Loucy (cell line): ENCODE data around the gene CRYZL1.
"Not testable (repeated sequence)": the region's sequence is repeated elsewhere in the genome, so short reads cannot be mapped to it uniquely, and the experiment has no call there.

Experiments used
- EZH2phosphoT487 ChIP-seq: fragments of 200-600 bp; IDR thresholded peaks from 2 replicates; pipeline ENCODE4 v1.6.1; 2018; ENCODE audit warnings: antibody characterized with exemption, mild to moderate bottlenecking, moderate library complexity, borderline replicate concordance
- TF ChIP-seq, protein P1 (sequence below): fragments of 200-600 bp; sonication (generic); conservative IDR thresholded peaks from 2 replicates; pipeline ENCODE4 v1.5.1; 2014; ENCODE audit warnings: mild to moderate bottlenecking, antibody characterized with exemption, low read length

DNA sequence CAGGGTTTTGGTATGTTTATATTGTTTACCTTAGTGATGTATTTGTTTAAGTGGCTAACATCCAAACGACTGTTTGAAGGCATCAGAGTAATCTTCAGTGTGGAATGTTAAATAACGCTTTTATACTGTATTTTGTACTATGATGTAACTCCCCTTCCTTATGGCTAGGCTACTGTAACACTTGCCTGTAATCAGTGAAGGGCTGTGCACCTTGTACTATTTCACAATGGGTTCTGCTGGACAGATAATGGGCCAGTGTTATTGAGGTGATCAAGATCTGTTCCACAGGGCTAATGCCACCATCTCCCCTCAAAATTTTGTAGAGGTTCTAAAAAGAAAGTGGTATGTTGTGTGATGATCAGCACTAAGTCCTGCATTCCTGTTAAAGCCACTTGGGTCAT is 64.8 kb downstream of the CRYZL1 start:
- TF ChIP-seq, protein P1, sequence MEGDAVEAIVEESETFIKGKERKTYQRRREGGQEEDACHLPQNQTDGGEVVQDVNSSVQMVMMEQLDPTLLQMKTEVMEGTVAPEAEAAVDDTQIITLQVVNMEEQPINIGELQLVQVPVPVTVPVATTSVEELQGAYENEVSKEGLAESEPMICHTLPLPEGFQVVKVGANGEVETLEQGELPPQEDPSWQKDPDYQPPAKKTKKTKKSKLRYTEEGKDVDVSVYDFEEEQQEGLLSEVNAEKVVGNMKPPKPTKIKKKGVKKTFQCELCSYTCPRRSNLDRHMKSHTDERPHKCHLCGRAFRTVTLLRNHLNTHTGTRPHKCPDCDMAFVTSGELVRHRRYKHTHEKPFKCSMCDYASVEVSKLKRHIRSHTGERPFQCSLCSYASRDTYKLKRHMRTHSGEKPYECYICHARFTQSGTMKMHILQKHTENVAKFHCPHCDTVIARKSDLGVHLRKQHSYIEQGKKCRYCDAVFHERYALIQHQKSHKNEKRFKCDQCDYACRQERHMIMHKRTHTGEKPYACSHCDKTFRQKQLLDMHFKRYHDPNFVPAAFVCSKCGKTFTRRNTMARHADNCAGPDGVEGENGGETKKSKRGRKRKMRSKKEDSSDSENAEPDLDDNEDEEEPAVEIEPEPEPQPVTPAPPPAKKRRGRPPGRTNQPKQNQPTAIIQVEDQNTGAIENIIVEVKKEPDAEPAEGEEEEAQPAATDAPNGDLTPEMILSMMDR = not testable (repeated sequence)
- TF ChIP-seq EZH2phosphoT487 = not testable (repeated sequence)
